HepG2 (cell line): ENCODE results near the gene TAF1B. TPM values are rescaled to one million over a fixed set of nuclear protein-coding genes. Genes with fewer than 3 reads are reported as not detected.

Experiments
- CCAR2 ChIP-seq: fragments of 200-400 bp; formaldehyde crosslinking; optimal IDR thresholded peaks from 2 replicates; pipeline ENCODE3; 2018; ENCODE audit warnings: low read depth, mild to moderate bottlenecking, low read length, moderate library complexity
- CENPBD1 ChIP-seq: sonication (generic); formaldehyde crosslinking; IDR thresholded peaks from 2 replicates; pipeline ENCODE4 v1.8.0; 2022; ENCODE audit warnings: missing genetic modification reagents, low read depth, mild to moderate bottlenecking, borderline replicate concordance
- CHD2 ChIP-seq: IDR thresholded peaks from 2 replicates; pipeline ENCODE4 v1.6.1; 2011; ENCODE audit warnings: low read depth, low read length, improper control_type of control experiment
- DNMT3B ChIP-seq: conservative IDR thresholded peaks from 2 replicates; pipeline ENCODE4 v1.6.1; 2016; ENCODE audit warnings: missing biosample characterization, control low read depth
- DR1 ChIP-seq: sonication (generic); formaldehyde crosslinking; IDR thresholded peaks from 2 replicates; pipeline ENCODE4 v1.8.0; 2021; ENCODE audit warnings: mild to moderate bottlenecking, missing genetic modification reagents, inconsistent platforms
- ETV6 ChIP-seq: sonication (generic); formaldehyde crosslinking; conservative IDR thresholded peaks from 2 replicates; pipeline ENCODE4 v1.4.0; 2020; ENCODE audit warnings: missing genetic modification reagents
- GLMP ChIP-seq: sonication (generic); formaldehyde crosslinking; IDR thresholded peaks from 2 replicates; pipeline ENCODE4 v1.9.0; 2021; ENCODE audit warnings: missing genetic modification reagents, mild to moderate bottlenecking, borderline replicate concordance
- NKX3-1 ChIP-seq: sonication (generic); formaldehyde crosslinking; IDR thresholded peaks from 2 replicates; pipeline ENCODE4 v1.5.0; 2020; ENCODE audit warnings: missing genetic modification reagents
- ONECUT2 ChIP-seq: sonication (generic); formaldehyde crosslinking; IDR thresholded peaks from 2 replicates; pipeline ENCODE4 v1.4.0; 2020; ENCODE audit warnings: missing genetic modification reagents
- SCMH1 ChIP-seq: sonication (generic); formaldehyde crosslinking; IDR thresholded peaks from 2 replicates; pipeline ENCODE4 v1.9.0; 2021; ENCODE audit warnings: missing genetic modification reagents, mild to moderate bottlenecking, borderline replicate concordance
- TFDP1 ChIP-seq: IDR thresholded peaks from 2 replicates; pipeline ENCODE4 v1.6.1; 2016; ENCODE audit warnings: missing compliant biosample characterization, missing genetic modification reagents, borderline replicate concordance
- ZBTB26 ChIP-seq: IDR thresholded peaks from 2 replicates; pipeline ENCODE4 v1.6.1; 2016; ENCODE audit warnings: missing compliant biosample characterization, missing genetic modification reagents, borderline replicate concordance
- ZFP36L2 ChIP-seq: sonication (generic); formaldehyde crosslinking; IDR thresholded peaks from 2 replicates; pipeline ENCODE4 v1.4.0; 2020; ENCODE audit warnings: missing genetic modification reagents
- ZNF160 ChIP-seq: sonication (generic); formaldehyde crosslinking; IDR thresholded peaks from 2 replicates; pipeline ENCODE4 v1.8.0; 2022; ENCODE audit warnings: mild to moderate bottlenecking, inconsistent platforms, missing genetic modification reagents
- ZNF274 ChIP-seq: sonication (generic); formaldehyde crosslinking; IDR thresholded peaks from 2 replicates; pipeline ENCODE4 v1.5.1; 2020; ENCODE audit warnings: mild to moderate bottlenecking, missing genetic modification reagents
- ZNF530 ChIP-seq: sonication (generic); formaldehyde crosslinking; IDR thresholded peaks from 2 replicates; pipeline ENCODE4 v1.5.0; 2020; ENCODE audit warnings: low read depth, mild to moderate bottlenecking, missing genetic modification reagents
- ZNF549 ChIP-seq: sonication (generic); formaldehyde crosslinking; IDR thresholded peaks from 2 replicates; pipeline ENCODE4 v1.5.0; 2020; ENCODE audit warnings: missing genetic modification reagents
- ZNF646 ChIP-seq: sonication (generic); formaldehyde crosslinking; IDR thresholded peaks from 2 replicates; pipeline ENCODE4 v1.9.0; 2021; ENCODE audit warnings: mild to moderate bottlenecking, missing genetic modification reagents
- ZNF713 ChIP-seq: sonication (generic); formaldehyde crosslinking; IDR thresholded peaks from 2 replicates; pipeline ENCODE4 v1.4.0; 2020; ENCODE audit warnings: mild to moderate bottlenecking, missing genetic modification reagents
- polyA plus RNA-seq, 8 experiments: library from polyadenylated mRNA; depleted of rRNA in 3 of 8; stranded (reverse) in 7 of 8; unstranded in 1 of 8; fragments of >200 nt; fragmentation: Illumina TruSeq in 4 of 8; extraction: Trizol in 4 of 8; gene quantifications; 2 replicates each; pipeline versions ENCODE4 v1.2.1 to v1.2.3, GENCODE V29; 2011 to 2016; ENCODE audit warnings: low read depth in 4 of 8, missing spikeins in 1 of 8, mixed read lengths in 1 of 8; ENCODE audit not compliant: insufficient read depth in 1 of 8
- total RNA-seq, 5 experiments: library from RNA; depleted of rRNA; stranded (reverse); fragments of >200 nt; fragmentation: Illumina TruSeq; extraction: Trizol; gene quantifications; 2 replicates each; pipeline ENCODE4 v1.2.3, GENCODE V29; 2016; ENCODE audit warnings: low read depth in 1 of 5

The TAF1B gene
- total and polyA plus RNA-seq, 2 of the 13 experiments (the other 11 are each of a cell fraction or from before 2014, with no cell fraction given) = 13.3 to 27.7 TPM

- TF ChIP-seq ZNF646 (CRISPR knock-in tag) (0 out of 2 replicates have a peak, but pooled peaks have one; percentile 16), TFDP1 (CRISPR knock-in tag) (peak; percentile 95), NKX3-1 (CRISPR knock-in tag) (no peak; the same call in none of the 2 replicates), ETV6 (CRISPR knock-in tag) (peak; percentile 99; the same call in 1 of the 2 replicates), DR1 (peak; percentile 84; the same call in 1 of the 2 replicates), SCMH1 (CRISPR knock-in tag) (no peak), CENPBD1 (CRISPR knock-in tag) (no peak), CHD2 (peak; percentile 87), GLMP (CRISPR knock-in tag) (no peak), ZFP36L2 (CRISPR knock-in tag) (peak; percentile 43; the same call in 1 of the 2 replicates), ZNF274 (CRISPR knock-in tag) (peak; percentile 96), ZNF160 (CRISPR knock-in tag) (peak; percentile 96), ZNF530 (CRISPR knock-in tag) (0 out of 2 replicates have a peak, but pooled peaks have one; percentile 88), CCAR2 (no peak), ZBTB26 (CRISPR knock-in tag) (peak; percentile 89), ONECUT2 (CRISPR knock-in tag) (no peak), ZNF713 (CRISPR knock-in tag) (no peak), DNMT3B (no peak; the same call in 1 of the 2 replicates), ZNF549 (no peak)
Observed at GRCh38 chr2:9843229-9844035, at the start of gene TAF1B (continued).
